ENCODE results near the gene SMAD3.

DNA sequence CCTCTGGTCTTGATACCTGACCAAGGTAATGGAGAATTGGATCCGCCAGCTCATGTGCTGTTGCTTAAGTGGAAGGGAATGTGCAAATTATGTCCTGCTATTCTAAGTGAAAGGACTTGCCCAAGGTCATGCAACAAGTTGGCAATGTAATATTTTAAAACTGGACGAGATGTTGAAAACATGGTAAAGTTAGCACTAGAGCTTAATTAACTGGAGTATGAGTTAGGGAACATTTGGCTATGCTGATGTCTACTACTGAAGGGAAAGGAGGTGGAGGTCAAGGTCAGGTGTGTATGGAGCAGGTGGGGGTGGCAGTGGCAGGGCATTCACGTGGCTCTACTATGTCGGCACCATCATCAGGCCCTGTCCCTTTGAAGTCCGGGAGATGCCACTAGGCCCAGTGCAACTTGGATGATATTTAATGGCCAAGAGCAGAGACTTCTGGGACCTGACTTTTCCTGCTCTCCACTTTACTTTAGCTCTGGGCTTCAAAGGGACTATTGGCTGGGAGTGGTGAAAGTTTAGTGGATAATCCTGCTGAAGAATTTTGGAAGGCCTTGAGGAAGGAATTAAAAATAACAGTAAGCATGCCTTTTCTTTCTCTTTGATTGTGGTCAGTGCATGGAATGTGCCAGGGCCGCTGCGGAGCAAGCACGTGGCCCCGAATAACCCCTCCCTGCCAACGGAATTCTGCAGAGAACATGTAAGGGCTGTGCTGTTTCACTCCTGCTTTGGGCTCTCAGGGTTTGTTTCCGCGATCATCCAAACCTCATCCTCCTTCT, 14.9 kb downstream of the SMAD3 start:
- no peak for TF ChIP-seq POLR2A (IDR thresholded peaks at IDR 0.05)
- TF ChIP-seq, protein P1, sequence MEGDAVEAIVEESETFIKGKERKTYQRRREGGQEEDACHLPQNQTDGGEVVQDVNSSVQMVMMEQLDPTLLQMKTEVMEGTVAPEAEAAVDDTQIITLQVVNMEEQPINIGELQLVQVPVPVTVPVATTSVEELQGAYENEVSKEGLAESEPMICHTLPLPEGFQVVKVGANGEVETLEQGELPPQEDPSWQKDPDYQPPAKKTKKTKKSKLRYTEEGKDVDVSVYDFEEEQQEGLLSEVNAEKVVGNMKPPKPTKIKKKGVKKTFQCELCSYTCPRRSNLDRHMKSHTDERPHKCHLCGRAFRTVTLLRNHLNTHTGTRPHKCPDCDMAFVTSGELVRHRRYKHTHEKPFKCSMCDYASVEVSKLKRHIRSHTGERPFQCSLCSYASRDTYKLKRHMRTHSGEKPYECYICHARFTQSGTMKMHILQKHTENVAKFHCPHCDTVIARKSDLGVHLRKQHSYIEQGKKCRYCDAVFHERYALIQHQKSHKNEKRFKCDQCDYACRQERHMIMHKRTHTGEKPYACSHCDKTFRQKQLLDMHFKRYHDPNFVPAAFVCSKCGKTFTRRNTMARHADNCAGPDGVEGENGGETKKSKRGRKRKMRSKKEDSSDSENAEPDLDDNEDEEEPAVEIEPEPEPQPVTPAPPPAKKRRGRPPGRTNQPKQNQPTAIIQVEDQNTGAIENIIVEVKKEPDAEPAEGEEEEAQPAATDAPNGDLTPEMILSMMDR (IDR thresholded peaks at IDR 0.05), result no peak
